HCT116 (cell line): Measurements from ENCODE around the gene PET117. TPM values are rescaled to one million over a fixed set of nuclear protein-coding genes. Genes with fewer than 3 reads are reported as not detected.
"Not testable (repeated sequence)": the region's sequence is repeated elsewhere in the genome, so short reads cannot be mapped to it uniquely, and the experiment has no call there.

Experiments used
- ATAC-seq: fragments of 200-7000 bp; cut with Tn5 transposase; 2 replicates; pipeline ENCODE4 v1.9.1; 2020; ENCODE audit warnings: mild to moderate bottlenecking, moderate library complexity
- BruUV-seq: library from RNA; stranded (reverse); fragments of 400-500 nt; replicated peaks from 2 replicates; lab custom pipeline; 2021; lab: Mats Ljungman, UMichigan
- CTCF ChIA-PET: fragments of 300-600 bp; sonication (Branson Sonifier 250); formaldehyde crosslinking; loops from one replicate; lab custom pipeline; 2021; ENCODE audit warnings: antibody characterized with exemption; lab: Charles Lee
- POLR2A ChIA-PET: fragments of 300-600, 350-600 bp; sonication (Branson Sonifier 250); formaldehyde crosslinking; loops from one replicate; lab custom pipeline; 2021; ENCODE audit warnings: antibody characterized with exemption; lab: Charles Lee
- RAD21 ChIA-PET, 2 experiments: fragments of 300-600 bp; sonication (Branson Sonifier 250); formaldehyde crosslinking; loops; one replicate each; lab custom pipeline; 2023; ENCODE audit warnings: low total read pairs in 2 of 2; ENCODE audit not compliant: uncharacterized antibody in 2 of 2, unreplicated experiment in 2 of 2, low non-redundant PET in 1 of 2; lab: Charles Lee
- DNase-seq: peaks from one replicate; pipeline ENCODE4 v3.0.0-alpha.2; 2010; ENCODE audit warnings: low read depth, low spot score
- H2AFZ ChIP-seq: fragments of 200-600 bp; shearing (Covaris generic), sonication (generic); 2 replicates; pipeline ENCODE4 v1.6.1; 2017; ENCODE audit warnings: low read depth, mixed run types, mixed read lengths, antibody characterized with exemption, low read length; ENCODE audit not compliant: poor library complexity, severe bottlenecking
- H3K27ac ChIP-seq: 2 replicates; pipeline ENCODE4 v1.5.1; 2012; ENCODE audit warnings: low read depth, low read length
- H3K27me3 ChIP-seq: fragments of 200-600 bp; sonication (generic); 2 replicates; pipeline ENCODE4 v1.6.1; 2016; ENCODE audit warnings: mixed run types, low read length, mixed read lengths; ENCODE audit not compliant: insufficient read depth
- H3K36me3 ChIP-seq, 2 experiments: fragments of 200-500 bp in 1 of 2; fragments of 200-600 bp in 1 of 2; sonication (Bioruptor generic) in 1 of 2; sonication (generic) in 1 of 2; 2 replicates each; pipeline versions ENCODE4 v1.5.1 to v1.6.1; 2014 to 2016; ENCODE audit warnings: low read length in 2 of 2, inconsistent platforms in 1 of 2, mixed read lengths in 1 of 2, mixed run types in 1 of 2; ENCODE audit not compliant: insufficient read depth in 2 of 2, control insufficient read depth in 1 of 2
- H3K4me1 ChIP-seq, 2 experiments: fragments of 200-600 bp in 1 of 2; sonication (generic) in 1 of 2; 2 replicates each; pipeline versions ENCODE4 v1.5.1 to v1.6.1; 2012 to 2017; ENCODE audit warnings: low read length in 2 of 2, inconsistent platforms in 1 of 2, mild to moderate bottlenecking in 1 of 2, mixed read lengths in 1 of 2, mixed run types in 1 of 2, moderate library complexity in 1 of 2; ENCODE audit not compliant: insufficient read depth in 2 of 2, control insufficient read depth in 1 of 2
- H3K4me2 ChIP-seq: fragments of 200-600 bp; sonication (generic); 2 replicates; pipeline ENCODE4 v1.6.1; 2017; ENCODE audit warnings: mixed run types, low read length, mixed read lengths
- H3K4me3 ChIP-seq, 2 experiments: fragments of 200-600 bp in 1 of 2; sonication (generic) in 1 of 2; replicated peaks in 1 of 2; 2 replicates each; pipeline ENCODE4 v1.5.1; 2011 to 2016; ENCODE audit warnings: low read length in 2 of 2, control low read depth in 1 of 2, low read depth in 1 of 2, mild to moderate bottlenecking in 1 of 2, mixed read lengths in 1 of 2, mixed run types in 1 of 2
- H3K79me2 ChIP-seq: fragments of 200-600 bp; sonication (generic); 2 replicates; pipeline ENCODE4 v1.6.1; 2017; ENCODE audit warnings: mild to moderate bottlenecking, mixed run types, low read length, moderate library complexity, mixed read lengths; ENCODE audit not compliant: insufficient read depth
- H3K9ac ChIP-seq: fragments of 200-600 bp; sonication (generic); 2 replicates; pipeline ENCODE4 v1.6.1; 2016; ENCODE audit warnings: low read length, mixed read lengths
- H3K9me2 ChIP-seq: fragments of 200-600 bp; sonication (generic), shearing (Covaris generic); 2 replicates; pipeline ENCODE4 v1.6.1; 2017; ENCODE audit warnings: mixed run types, mild to moderate bottlenecking, moderate library complexity; ENCODE audit not compliant: insufficient read depth
- H3K9me3 ChIP-seq, 2 experiments: fragments of 200-500 bp in 1 of 2; fragments of 200-600 bp in 1 of 2; sonication (Bioruptor generic) in 1 of 2; sonication (generic) in 1 of 2; 2 replicates each; pipeline ENCODE4 v1.6.1; 2014 to 2017; ENCODE audit warnings: low read length in 2 of 2, mixed read lengths in 2 of 2, inconsistent platforms in 1 of 2, low read depth in 1 of 2, mild to moderate bottlenecking in 1 of 2, mixed run types in 1 of 2, moderate library complexity in 1 of 2; ENCODE audit not compliant: control insufficient read depth in 1 of 2, insufficient read depth in 1 of 2
- H4K20me1 ChIP-seq: fragments of 200-600 bp; sonication (generic), shearing (Covaris generic); 2 replicates; pipeline ENCODE4 v1.6.1; 2017; ENCODE audit warnings: mixed run types, mild to moderate bottlenecking, moderate library complexity; ENCODE audit not compliant: insufficient read depth
- CTCF ChIP-seq, 3 experiments: fragments of 200-600 bp in 1 of 3; sonication (generic) in 1 of 3; IDR thresholded peaks in 2 of 3; conservative IDR thresholded peaks in 1 of 3; 2 replicates each; pipeline ENCODE4 v1.5.1; 2012 to 2017; ENCODE audit warnings: low read depth in 2 of 3, low read length in 2 of 3, antibody characterized with exemption in 1 of 3, borderline replicate concordance in 1 of 3, control low read depth in 1 of 3, mild to moderate bottlenecking in 1 of 3, mixed read lengths in 1 of 3, mixed run types in 1 of 3, moderate library complexity in 1 of 3; ENCODE audit not compliant: insufficient read depth in 1 of 3
- POLR2A ChIP-seq: IDR thresholded peaks from 2 replicates; pipeline ENCODE4 v1.7.0; 2011; ENCODE audit warnings: borderline replicate concordance; ENCODE audit not compliant: insufficient read depth, insufficient read length; ENCODE audit errors: extremely low read depth
- intact Hi-C: fragments of 100-400 bp; cut with micrococcal nuclease; formaldehyde crosslinking; loops from 2 replicates; pipeline ENCODE4 v1.10.0; 2022
- total RNA-seq: library from RNA; stranded (reverse); gene quantifications from one replicate; pipeline ENCODE4 v1.2.1, GENCODE V29; 2021; ENCODE audit not compliant: unreplicated experiment

The PET117 gene
- total RNA-seq, 1 experiment from 2014 or later, result 22.3 TPM

GRCh38 chr20:18088841-18089240, 48.8 kb upstream of the PET117 start:
- H3K4me1 ChIP-seq, H3K36me3 ChIP-seq, H2AFZ ChIP-seq, H3K9me3 ChIP-seq, CTCF ChIA-PET, POLR2A ChIA-PET, H3K79me2 ChIP-seq, H3K9me2 ChIP-seq, H3K27me3 ChIP-seq, H3K4me2 ChIP-seq, RAD21 ChIA-PET, intact Hi-C loops, H3K4me3 ChIP-seq, BruUV-seq, H3K9ac ChIP-seq, DNase-seq, H3K27ac ChIP-seq, H4K20me1 ChIP-seq, ATAC-seq: not testable (repeated sequence)

- CTCF ChIA-PET, result no interaction called here
These were observed 47.6 kb upstream of the PET117 start for GRCh38 chr20:18090044-18090443.

More at GRCh38 chr20:18090044-18090443, 47.6 kb upstream of the PET117 start:
- Histone ChIP-seq H3K27ac (no peak overlapping the region), H3K9ac (no peak overlapping the region), H3K27me3 (no peaks in the 10 kb centered on the region), H3K9me2 (no peaks in the 10 kb centered on the region), H3K79me2 (no peaks in the 10 kb centered on the region), H3K4me3 (no peak overlapping the region), H4K20me1 (no peaks in the 10 kb centered on the region), H3K4me2 (no peak overlapping the region), H3K36me3 (no peaks in the 10 kb centered on the region), H3K4me1 (no peaks in the 10 kb centered on the region), H3K9me3 (no peaks in the 10 kb centered on the region), H2AFZ (no peak overlapping the region)
- ChIA-PET POLR2A (no interaction called here), RAD21 (no interaction called here)
- no TSS peak for BruUV-seq
- ATAC-seq (0 out of 2 replicates have a peak, but pooled peaks have one; percentile 36), DNase-seq (no peak)
- TF ChIP-seq CTCF (IDR thresholded peaks at IDR 0.05 in 2 of 3, conservative IDR thresholded peaks at IDR 0.05 in 1 of 3; ENCODE audit: borderline replicate concordance in 1 of 3, insufficient read depth in 1 of 3, low read depth in 2 of 3, low read length in 2 of 3) (peak in 1 of 3 experiments; percentile 32; a peak in 1 of 6 replicates), POLR2A (no peak)
- intact Hi-C loops, result no loop called here
